Activated naive CD4-positive, alpha-beta T cell treated with Interleukin-2 at 50 U/mL for 16 hours (primary cell): ENCODE results near the gene TBKBP1.

ENCODE experiments used
- DNase-seq: peaks from one replicate; pipeline ENCODE4 v3.0.0-alpha.2; 2020

The TBKBP1 gene

DNA sequence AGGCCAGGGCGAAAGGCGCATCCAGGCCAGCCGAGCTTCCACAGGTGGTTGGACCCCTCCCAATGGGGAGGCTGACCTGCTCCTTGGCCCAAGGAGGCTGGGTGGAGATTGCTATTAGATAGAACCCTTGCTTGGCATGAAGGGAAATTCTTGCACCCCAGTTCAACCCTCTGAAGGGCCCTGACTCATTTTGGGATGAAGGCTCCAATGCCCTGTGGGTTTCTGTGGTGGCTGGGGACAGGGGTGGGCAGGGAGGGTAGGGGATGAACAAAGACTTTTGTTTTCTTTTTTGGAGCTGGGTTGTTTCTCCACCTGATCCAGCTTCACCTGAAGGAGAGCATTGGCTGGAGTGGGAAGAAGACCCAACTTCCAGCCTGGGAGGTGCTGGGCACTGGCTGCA lies 22.4 kb downstream of the TBKBP1 start:
- no peak for DNase-seq

DNA sequence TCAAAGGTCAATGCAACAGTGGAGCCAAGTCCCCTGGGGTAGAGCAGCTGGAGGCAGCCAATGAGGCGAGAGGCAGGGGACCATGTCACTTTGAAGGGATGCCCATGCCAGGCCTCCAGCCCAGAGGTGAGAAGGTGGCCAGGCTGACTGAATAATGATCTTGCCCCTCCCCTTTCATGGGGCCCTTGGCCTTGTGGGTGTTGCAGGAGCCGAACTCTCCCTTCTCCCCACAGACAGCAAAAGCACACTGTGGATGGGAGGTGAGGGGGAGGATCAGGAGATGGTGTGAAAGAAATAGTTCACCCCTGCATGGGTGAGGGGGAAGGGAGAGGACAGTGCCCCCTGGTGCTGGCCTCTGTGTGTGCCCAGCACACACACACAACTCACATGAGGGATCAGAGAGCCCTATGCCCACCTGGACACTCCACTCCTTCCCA lies 23.3 kb downstream of the TBKBP1 start:
- peak; percentile 56 for DNase-seq

DNA sequence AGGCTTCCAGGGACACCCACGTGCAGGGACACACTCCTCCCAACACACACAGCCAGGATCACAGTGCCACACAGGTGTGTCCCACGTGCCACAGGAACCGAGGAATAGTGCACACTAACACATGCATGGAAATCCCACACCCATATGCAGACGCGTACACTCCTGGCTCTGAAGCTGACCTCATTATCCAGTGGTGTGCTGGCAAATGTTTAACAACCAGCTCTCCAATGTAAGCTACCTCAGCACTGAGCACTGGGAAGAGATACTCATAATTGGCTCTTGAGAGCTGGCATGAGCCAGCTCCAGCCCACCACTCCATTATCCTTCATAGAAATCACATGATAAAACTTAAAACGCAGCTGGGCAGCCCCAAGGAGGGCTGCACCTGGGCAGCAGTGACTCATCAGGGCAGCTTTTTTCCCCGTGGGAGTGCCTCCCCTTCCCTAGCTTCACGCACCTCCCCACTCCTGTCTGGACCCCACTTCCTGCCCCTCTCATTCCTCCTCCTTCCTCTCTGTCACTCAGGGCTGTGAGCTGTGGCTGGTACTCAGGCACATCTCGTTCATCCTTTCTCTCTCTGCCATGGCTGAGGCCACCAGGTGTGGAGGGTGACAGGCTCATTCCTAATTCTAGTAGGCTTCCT lies 24.1 kb downstream of the TBKBP1 start:
- DNase-seq, result peak; percentile 58

DNA sequence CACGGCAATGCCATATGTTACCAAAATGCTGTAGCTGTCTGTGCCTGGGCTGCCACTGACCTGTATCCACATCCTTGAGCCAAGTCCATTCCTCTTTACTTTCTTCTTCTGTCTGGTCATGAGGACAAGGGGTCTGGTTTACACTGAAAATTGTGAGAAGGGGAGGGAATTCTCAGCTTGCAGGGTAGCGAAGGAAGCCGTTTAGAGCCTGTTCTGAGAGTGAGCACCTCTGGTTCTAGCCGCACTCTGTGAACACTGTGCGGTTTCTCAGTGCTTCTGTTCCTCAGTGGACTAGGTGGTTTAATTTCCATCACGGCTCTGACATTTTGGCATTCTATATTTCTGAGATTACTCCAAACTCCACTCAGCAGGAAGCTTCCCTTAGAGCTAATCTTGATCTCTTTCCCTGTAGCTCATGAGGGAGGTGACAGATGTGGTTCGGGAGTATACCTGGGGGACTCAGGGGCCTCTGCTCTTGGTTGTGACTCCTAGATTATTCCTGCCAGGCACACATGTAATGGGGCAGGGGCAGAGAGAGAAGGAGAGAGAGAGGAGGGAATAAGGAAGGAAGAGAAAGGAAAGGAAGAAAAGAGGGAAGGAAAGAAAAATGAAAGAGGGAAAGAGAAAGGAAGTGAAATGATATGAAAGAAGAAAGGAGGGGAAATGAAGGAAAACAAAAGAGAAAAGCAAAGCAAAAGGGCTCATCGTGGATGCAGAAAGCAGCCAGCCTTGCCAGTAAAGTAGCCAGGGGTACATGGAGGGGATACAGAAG lies 24.9 kb downstream of the TBKBP1 start:
- no peak for DNase-seq

DNA sequence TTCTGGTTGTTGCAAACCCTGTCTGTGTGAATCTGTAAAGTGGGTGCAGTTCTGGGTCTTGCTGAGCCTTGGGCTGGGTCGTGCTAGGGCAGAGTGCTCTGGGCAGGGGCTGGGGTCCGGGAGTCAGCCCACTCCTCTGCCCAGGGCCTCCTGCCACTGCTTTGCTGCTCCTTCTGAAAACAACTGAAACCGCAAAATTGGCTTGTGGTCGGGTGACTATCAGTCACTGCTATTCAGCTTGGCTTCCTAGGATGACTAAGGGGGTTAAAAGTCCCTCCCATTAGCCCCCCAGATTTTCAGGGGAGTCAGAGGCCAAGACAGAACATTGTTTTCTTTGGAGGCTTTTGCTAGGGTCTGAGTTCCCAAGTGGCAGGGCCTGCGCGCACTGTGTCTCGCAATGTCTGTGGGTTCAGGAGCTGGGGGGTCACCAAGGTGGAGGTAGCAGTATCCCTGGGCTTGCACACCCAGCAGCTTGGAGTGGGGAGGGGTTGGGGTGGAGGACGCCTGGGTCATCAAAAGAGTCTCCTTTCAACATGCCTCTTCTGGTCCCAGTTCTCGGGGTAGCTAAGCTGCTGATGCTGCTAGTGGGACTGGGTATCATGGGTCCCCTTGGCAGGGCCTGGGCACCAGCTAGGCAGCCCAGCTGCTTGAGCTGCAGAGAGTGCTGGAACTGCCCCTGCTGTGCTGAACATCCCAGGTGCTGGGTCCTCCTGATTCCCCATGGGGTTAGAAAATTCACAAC lies 25.6 kb downstream of the TBKBP1 start:
- peak; percentile 82 for DNase-seq

DNA sequence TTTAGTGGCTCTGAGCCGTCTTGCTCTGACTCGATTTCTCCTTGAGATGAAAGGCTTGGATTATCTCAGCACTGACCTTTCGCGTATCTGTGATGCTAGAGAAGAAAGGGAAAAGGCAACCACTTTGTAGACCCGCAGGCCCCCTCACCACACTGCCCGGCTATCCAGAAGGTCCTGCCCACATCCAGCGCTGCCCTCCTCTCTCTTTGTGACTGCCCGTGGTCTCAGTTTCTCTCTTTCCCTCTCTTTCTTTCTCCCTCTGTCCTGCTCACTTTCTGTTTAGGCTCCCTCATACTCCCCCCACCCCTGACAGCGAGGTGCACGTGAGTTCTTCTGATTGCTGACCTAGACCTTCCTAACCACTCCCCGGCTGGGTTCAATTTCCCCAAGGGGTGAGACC lies 26.2 kb downstream of the TBKBP1 start:
- no peak for DNase-seq

DNA sequence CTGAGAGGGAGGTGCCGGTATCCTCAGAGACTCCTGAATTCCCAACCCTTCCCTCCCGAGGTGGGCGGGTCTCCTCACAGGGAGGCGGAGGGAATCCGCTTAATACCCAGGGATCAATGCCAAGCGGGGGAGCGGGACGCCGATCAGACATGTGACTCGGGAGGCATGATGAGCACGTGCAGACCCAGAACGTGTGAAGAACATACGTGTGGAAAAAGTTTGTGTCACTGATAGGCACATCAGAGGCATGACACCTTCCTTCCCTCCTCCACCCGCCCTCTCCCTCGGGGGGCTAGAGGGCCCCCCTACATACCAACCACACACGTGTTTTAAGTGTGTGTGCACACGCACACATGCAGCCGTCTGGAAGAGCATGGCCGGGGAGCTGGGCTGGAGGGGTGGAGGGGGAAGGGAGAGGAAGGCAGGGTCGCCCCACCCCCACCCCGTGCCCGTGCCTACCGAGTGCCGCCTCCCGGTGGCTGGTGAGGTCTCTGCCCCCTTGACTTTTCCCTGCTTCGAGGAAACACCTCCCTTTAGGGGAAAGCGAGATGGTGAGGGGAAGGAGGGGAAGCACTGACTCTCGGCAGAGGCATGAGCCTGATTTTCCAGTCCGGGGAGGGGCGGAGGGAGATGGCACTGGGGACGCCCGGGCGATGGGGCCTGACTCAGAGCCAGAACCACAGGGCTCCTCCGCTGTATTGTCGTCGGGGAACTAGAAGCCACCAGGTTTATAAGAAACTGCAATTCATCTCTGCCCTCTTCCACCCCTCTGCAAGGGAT lies 27.0 kb downstream of the TBKBP1 start:
- peak; percentile 97 for DNase-seq

DNA sequence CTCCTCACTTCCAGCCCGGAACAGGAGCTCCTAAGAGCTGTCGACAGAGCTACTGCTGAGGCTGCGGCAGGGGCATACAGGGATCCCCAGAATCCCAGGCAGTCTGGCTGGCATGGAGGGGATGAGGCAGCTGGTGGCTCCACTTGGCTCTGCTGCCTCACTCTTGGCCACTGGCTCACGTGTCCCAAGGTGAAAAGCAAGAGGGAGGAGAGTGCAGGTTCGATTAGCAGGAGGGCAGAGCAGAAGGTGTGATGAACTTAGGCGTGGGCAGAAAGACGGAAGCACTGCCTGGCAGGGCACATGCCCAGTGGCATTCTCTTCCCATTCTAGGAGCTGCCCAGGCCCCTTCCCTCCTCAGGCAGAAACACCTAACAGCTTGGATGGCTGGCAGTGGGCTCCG lies 27.8 kb downstream of the TBKBP1 start:
- DNase-seq, result no peak

DNA sequence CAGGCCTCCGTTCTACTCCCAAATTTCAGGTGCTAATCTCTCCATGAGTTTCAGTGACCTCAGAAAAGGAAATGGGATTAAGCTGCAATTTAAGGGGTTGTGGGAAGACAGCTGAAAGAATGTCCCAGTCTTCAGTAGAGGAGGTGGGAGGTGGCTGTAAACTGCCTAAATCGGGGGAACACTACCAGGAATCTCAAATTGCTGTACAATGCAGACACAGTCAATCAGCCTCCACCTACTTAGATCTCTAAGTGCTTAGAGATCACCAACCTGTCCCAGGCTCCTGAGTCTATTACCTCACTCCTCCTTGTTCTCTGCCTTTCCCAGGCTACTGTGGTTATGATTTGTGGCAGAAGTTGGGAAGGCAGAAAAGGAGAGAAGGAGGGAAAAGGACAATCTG lies 30.7 kb downstream of the TBKBP1 start:
- no peak for DNase-seq

DNA sequence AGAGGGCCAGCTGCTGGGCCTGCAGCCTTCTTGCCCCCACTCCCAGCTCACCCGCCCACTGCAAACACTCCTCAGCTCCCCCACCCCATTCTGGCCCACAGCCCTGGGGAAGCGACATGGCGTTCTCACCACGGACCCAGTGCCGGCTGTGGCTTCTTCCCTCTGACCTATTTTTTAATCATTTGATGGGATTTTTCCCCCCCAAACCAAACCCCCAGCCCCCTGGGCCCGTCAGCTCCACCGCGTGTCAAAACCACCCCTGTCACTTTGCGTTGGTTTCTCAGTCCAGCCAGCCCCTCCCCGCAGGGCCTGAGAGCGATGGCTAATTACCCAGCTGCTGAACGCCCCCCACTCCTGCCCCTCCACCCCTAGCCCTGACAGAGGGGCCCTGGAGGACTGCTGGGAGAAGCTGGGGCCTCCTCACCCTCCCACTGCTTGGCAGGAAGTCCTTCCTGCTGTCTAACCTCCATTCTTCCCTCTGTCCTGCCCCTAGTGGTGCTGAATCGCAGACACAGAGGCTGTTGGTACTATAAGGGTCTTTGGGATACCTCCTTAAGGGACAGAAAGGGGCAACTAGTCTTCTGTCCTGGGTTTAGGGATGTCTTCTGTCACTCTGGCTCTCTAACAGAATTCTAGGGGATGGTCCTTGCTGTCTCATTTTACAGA lies 31.6 kb downstream of the TBKBP1 start:
- DNase-seq, result no peak

DNA sequence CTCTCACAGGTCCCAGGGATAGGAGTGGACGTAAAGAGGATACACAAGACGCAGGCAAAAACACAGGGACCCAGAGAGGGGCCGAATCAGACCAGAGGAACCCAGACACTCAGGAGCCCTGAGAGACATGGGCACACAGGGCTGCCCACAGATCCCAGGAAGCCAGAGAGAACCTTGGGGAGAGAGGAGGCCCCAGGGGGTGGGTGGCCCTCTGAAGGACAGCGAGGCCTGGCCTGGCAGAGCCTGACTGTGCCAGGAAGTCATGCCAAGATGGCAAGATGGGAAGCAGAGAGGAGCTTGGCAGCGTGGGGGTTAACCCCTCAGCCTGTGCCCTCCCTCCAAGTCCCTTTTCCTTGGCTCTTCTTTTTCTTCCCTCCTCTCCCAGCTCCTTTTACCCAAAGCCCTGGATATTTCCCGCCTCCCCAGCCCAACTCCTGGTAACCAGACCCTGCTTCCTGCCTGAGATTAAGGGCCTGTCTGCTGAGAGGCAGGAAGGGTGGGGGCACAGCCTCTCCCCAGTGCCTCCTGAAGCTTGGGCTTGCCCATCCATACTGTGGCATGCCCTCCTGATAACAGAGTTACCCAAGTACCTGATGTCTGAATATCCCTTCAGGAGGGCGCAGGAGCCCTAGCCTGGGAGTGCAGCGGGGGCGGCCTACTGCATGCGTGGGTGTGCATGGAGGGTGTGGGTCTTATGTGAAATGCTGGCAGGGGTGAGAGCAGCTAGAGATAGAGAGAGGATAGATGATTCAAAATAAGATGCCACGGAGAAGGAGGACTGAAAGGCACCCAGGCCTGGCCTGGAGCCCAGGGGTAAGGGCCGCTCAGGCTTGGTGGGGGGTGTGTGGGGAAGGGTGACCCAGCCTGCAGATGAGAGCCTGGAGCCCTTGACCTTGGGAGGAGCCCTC lies 33.1 kb downstream of the TBKBP1 start:
- no peak for DNase-seq

DNA sequence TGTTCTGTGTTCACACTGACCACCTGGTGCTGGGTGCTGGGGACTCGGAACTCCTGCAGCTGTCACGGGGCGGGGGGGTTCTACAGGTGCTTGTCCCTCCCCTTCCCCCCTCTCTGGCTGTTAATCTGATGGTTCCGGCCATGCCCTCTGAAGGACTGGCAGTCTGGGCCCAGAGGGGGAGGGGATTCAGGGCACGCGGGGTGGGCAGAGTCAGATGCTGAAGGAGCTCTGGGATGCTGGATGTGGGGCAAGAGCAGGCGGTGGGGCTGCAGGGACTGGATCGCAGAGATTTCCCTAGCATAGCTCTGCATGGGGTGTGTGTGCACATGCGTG lies 33.7 kb downstream of the TBKBP1 start:
- no peak for DNase-seq

DNA sequence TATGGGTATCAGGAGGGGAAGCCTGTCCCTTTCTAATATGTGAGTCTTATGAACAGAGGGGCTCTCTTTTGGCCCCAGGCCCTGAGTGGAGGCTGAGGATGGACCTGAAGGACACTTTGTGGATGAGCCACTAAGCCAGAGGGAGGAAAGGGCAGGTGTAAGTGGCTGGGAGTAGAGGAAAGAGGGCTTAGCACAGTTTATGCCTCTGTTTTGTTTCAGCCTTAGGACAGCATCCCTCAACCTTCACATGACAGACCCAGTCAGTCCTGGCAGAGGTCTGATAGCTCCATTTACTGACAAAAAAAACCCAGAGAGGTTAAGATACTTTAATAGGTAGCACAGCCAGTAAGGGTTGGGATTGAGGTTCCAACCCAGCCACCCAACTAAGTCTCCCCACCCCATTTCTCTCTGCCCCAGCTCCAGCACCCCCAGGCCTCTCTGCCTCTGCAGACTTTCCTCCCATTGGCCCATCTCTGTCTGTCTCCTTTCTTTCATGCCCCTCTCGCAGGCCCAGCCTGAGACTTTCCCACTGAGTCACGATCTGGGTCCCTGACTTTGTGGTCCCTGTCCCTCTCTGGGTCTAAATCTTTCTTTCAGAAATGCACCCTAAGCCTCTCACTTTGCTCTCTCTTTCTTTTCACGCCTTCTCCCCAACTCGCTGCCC lies 34.4 kb downstream of the TBKBP1 start:
- DNase-seq, result no peak

DNA sequence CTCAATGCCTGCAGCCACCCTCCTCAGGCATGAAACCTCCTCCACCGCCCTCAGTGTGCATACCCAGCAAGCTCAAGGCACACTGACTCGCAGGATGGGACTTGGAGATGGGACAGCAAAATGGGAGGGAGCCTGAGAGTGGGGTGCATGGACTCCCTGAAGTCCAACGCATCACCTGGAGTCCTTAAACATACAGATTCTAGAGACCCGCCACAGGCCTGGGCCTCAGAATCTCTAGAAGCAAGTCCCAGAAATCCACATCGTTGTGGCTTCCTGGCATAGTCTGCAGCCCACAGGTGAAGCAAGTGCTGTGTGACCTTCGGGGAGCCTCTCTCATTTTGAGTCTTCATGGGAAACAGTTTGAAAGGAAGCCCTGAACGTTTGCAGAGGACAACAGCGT lies 35.5 kb downstream of the TBKBP1 start:
- no peak for DNase-seq

DNA sequence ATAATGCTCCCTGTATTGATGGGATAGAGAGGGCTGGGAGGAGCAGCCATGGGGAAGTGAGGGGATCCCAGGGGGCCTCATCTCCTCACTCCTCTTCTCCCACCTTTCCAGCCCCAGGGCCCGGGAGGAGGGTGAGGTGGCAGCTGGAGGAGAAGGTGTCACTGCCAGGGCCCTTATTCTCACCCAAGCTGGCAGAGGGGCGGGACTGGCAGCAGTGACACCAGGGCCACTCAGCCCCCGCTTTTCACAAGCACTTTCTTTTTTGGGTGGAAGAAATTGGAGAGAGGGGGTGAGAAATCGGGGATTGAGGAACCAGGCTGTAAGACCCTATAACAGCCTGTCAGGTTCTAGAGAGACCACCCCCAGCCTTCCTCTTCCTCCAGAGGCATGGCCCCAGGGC lies 36.7 kb downstream of the TBKBP1 start:
- DNase-seq, result no peak

DNA sequence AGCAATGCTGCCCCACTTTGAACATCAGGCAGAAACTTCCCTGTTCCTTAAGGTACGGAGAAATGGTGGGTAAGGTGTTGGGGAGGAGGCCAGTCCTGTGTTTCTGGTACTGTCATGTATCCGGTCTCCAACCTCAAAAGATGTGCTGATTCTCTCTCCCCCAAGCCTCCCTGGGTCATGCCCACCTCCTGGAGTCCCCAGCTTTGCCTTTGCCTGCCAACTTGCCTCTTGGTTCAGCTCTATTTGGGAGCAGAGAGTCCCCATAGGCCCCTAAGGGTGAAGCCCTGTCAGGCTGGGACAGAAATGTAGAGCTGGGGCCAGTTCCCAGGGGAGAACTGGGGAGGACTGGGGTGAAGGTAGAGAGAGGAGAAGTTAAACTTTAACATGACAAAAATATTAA lies 37.4 kb downstream of the TBKBP1 start:
- no peak for DNase-seq

DNA sequence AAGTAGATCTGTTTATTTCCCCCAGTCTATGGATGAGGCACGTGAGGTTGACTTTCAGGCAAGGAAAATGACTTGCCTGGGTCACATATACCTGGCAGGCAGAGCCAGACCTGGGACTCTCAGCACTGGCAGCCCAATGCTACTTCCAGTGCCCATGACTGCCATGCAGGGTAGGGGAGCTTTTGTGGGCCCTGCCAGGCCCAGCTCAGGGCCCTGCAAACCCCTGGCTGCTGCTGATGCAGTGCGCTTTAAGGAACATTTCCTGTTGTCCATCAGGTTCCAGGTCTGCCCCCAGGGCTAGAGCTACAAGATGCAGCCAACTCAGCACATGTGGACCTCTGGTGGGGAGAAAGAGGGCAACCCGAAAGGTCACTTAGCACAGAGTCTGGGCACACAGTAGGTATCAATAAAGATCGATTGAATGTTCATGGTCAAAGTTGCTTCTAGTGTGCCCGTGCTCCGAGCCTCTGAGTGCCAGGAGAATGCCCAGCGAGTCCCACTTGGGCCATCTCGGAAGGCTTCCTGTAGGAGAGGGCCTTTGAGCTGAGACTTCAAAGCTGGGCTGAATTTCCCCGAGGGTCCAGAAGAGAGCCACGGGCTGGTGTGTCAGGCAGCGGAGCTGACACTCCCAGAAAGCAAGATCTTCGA lies 38.6 kb downstream of the TBKBP1 start:
- no peak for DNase-seq

DNA sequence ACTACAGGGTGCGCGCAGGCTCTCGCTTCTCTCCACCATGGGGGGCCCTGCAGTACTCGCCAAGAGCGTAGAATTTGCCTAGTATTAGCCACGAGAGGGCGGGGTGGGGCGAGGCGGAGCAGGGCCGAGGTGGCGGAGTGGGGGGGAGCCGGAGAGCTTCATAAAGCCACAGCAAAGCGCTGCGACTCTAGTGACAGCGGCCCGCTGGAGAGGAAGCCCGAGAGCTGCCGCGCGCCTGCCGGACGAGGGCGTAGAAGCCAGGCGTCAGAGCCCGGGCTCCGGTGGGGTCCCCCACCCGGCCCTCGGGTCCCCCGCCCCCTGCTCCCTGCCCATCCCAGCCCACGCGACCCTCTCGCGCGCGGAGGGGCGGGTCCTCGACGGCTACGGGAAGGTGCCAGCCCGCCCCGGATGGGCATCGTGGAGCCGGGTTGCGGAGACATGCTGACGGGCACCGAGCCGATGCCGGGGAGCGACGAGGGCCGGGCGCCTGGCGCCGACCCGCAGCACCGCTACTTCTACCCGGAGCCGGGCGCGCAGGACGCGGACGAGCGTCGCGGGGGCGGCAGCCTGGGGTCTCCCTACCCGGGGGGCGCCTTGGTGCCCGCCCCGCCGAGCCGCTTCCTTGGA lies 39.2 kb downstream of the TBKBP1 start, which contains the start of gene TBX21:
Gene TBX21 (plus strand): TSS at position 190 of the 627 bp plus-strand sequence. CDS start 219 bp downstream, at position 409.
- peak; percentile 93 for DNase-seq

DNA sequence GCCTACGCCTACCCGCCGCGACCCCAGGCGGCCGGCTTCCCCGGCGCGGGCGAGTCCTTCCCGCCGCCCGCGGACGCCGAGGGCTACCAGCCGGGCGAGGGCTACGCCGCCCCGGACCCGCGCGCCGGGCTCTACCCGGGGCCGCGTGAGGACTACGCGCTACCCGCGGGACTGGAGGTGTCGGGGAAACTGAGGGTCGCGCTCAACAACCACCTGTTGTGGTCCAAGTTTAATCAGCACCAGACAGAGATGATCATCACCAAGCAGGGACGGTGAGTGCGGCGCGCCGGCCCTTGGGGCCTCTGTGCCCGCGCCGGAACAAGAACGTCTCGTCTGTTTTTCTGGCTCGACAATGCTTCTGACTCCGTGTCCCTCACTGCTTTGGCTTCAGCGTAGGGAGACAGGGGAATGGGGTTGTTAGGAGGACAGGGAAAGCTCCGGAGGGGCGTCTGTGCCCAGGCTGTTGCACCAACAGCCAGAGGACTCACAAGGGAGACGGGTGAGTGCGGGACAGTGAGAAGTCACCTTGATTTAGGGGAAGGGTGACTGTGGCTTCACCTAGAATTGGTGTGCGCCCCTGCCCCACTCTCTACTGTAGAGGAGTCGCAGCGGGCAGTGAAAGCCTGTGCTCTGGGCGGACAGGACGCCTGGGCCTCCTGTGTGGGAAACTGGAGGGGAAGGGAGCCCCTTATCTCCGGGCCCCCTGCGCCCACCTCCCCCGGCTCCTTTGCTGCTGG lies 39.9 kb downstream of the TBKBP1 start:
- no peak for DNase-seq
